ENCODE data around the gene SLC16A12.

SLC16A12 gene

GRCh38 chr10:89535171-89536012 is at the start of gene SLC16A12:
Gene SLC16A12 (minus strand): TSS chr10:89535594. CDS start chr10:89462578, 73,016 bp downstream.
- DNase-seq, result peak; percentile 53

GRCh38 chr10:89582022-89582421 is 46.6 kb upstream of the SLC16A12 start:
- DNase-seq, result no peak

DNA sequence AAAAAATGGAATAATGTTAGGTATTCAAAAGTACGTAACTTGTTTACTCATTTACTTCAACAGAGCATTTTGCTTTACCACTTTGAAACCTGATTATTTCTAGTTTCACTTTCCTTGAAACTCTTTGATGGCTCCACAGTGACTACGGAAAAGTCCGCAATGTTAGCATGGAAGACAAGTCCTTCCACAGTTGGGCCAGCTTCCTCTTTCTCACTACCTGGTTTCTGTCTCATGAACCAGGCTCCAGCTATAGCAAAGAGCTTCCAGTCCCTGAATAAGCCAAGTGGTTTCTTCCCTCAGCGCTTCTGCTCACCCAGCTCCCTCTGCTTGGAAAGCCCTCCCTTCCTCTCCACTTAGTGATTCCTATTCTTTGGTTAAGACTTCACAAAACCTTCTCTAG is 44.8 kb upstream of the SLC16A12 start:
- no peak for DNase-seq

GRCh38 chr10:89576696-89577095 is 41.3 kb upstream of the SLC16A12 start:
- no peak for DNase-seq

- DNase-seq, result no peak
These were observed 40.6 kb upstream of the SLC16A12 start for GRCh38 chr10:89576022-89576421.

DNA sequence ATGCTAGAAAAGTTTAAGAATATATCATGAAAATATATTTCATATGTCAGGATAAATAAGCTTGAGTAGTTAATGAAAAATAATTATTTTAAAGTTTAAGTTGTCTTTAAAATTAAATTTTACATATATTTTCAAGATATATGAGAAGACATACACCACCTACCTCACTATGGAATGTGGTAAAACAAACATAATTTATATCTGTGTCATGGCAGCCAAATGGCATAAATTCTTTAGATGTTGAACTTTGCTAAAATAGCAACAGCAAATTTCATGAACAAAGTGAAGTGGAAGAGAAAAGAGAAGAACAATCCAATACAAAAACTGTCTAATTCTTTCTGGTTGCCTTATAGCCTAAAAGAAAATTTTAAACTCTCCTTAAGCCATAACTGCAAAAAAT is 39.6 kb upstream of the SLC16A12 start:
- no peak for DNase-seq

GRCh38 chr10:89574368-89574767 is 39.0 kb upstream of the SLC16A12 start:
- DNase-seq, result no peak

DNA sequence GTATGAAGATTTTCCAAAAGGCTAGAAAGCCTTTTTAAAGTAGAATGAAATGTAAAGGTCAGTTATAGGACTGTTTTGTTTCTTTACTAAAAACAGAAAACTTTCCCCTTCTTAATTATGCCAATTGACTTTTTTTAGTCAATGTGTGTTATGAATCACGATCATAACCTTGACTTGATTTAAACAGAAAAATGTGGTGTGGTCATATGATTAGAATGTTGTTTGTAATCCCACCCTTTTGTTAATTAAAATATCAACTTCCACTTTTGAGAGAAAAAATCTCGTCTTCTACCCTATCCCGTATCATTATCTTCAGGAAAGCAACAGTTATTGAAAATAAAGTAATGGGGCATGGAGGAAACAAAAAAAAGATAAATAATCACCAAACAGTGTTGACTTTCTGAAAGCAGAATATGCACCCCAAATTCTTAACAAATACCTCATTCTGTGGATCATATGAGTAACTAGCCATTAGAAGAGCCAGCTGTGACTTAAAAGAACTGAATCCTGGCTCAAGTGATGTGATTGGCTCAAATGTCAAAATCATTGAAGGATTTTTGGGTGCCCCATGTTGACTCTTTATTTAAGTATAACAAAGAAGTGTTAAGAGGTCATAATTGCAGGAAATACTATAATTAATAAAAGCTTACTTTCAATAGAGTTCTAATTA is 32.3 kb upstream of the SLC16A12 start:
- DNase-seq, result no peak

DNA sequence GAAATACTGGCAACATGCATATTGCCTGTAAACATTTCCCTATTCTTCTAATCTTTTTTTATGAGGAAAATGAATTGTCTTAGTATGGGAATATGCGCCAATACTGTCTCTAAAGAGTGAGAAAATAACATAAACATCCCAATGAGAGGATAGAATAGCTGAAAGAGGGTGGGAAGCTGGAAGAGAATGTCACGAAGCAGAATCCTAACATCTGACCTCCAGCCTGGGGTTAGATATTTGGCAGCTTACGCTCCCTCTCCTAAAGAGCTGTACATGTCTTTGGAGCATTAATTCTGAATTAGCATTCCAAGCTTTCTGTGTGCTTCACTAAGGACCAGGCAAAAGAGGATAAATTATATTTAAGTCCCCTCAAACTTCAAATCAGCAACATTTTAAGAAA is 31.6 kb upstream of the SLC16A12 start:
- peak; percentile 10 for DNase-seq

- peak; percentile 66 for DNase-seq
These were observed 30.9 kb upstream of the SLC16A12 start for GRCh38 chr10:89566095-89566950.

DNA sequence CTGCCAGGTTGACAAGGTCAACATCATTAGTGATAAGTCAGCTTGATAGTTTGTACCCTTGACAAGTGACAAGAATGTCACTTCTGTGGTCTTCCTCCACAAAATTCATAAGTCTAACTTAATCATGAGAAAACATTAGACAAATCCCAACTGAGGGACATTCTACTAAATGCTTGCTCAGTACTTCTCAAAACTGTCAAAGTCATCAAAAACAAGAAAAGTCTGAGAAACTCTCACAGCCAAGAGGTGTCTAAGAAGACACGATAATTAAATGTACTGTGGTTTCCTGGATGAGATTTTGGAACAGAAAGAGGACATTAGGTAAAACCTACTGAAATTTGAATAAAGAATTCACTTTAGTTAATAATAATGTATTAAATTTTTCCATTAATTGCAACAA is 29.8 kb upstream of the SLC16A12 start:
- no peak for DNase-seq

DNA sequence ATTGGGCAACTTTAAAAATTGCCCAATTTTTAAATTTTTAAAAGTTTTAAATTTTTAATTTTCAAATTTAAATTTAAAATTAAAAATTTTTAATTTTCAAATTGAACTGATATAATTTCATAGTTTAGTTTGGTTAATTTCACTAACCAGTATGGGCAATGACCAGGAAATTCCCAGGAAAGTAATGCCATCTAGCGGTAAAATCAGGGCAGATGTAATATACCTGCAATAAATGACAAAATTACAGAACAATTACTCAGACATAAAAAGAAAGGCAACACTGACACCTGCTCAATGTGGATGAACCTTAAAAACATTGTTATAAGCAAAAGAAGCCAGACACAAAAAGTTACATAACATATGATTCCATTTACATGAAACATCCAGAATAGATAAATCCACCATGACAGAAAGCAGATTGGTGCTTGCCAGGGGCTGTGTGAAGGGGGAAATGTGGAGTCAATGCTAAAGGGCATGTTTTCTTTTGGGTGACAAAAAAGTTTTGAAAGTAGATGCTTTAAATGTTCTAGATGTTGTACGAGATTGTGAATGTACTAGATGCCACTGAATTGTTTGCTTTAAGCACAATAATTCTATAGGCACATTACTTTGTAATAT is 28.6 kb upstream of the SLC16A12 start:
- peak; percentile 41 for DNase-seq

DNA sequence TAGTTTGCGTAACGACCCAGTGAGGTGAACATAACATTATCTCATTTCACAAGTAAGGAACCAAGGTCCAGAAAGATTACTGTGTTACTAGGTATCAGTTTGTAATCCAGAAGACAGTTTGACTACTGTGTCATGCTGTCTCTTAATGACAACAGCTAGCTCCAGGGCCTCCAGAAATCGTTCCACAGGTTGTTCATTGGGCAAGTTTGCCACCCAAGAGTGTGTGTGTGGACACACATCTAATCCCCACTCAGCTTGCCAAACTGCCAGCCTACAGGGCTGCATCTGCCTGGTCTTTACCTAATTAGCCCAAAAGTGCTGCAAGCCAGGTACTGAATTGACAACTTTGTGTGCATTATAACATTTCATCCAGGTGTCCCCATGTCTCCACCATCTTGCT is 27.9 kb upstream of the SLC16A12 start:
- DNase-seq, result no peak

GRCh38 chr10:89556600-89556999 is 21.2 kb upstream of the SLC16A12 start:
- no peak for DNase-seq

- DNase-seq, result no peak
These were observed 20.5 kb upstream of the SLC16A12 start for GRCh38 chr10:89555688-89556445.

- DNase-seq, result no peak
These were observed 19.0 kb upstream of the SLC16A12 start for GRCh38 chr10:89554433-89554832.

- no peak for DNase-seq
These were observed 17.8 kb upstream of the SLC16A12 start for GRCh38 chr10:89553064-89553734.

GRCh38 chr10:89552213-89552612 is 16.8 kb upstream of the SLC16A12 start:
- no peak for DNase-seq

GRCh38 chr10:89550509-89550908 is 15.1 kb upstream of the SLC16A12 start:
- no peak for DNase-seq

GRCh38 chr10:89549510-89549909 is 14.1 kb upstream of the SLC16A12 start:
- DNase-seq, result no peak

- DNase-seq, result no peak
These were observed 13.3 kb upstream of the SLC16A12 start for GRCh38 chr10:89548673-89549072.
